ENCODE measurements around the gene ZNHIT2.

The ZNHIT2 gene

GRCh38 chr11:65095427-65095826 lies 22.1 kb downstream of the ZNHIT2 start:
- Mint-ChIP-seq H3K36me3 (ENCODE audit: insufficient read depth) (peaks cover 21% of the 10 kb centered on the region), H3K9me3 (no peaks in the 10 kb centered on the region), H3K4me3 (peak overlapping the region; percentile 77 to 85), H3K27ac (peak overlapping the region; percentile 89 to 92), H3K4me1 (ENCODE audit: low read depth in 2 of 2) (peaks cover 3 to 16% of the 10 kb centered on the region in 2 donors), H3K27me3 (no peaks in the 10 kb centered on the region)
- ATAC-seq (replicated peaks) (no peak), DNase-seq (no peak)

GRCh38 chr11:65090628-65091027 lies 26.9 kb downstream of the ZNHIT2 start:
- ATAC-seq (replicated peaks), result no peak
- Mint-ChIP-seq H3K9me3 (no peaks in the 10 kb centered on the region), H3K27me3 (no peaks in the 10 kb centered on the region), H3K4me1 (ENCODE audit: low read depth in 2 of 2) (peaks cover 3 to 4% of the 10 kb centered on the region in 2 donors), H3K27ac (no peak overlapping the region), H3K4me3 (no peak overlapping the region), H3K36me3 (ENCODE audit: insufficient read depth) (peaks cover 21% of the 10 kb centered on the region)
- DNase-seq, result no peak

- Mint-ChIP-seq H3K4me1 (ENCODE audit: low read depth in 2 of 2) (peaks cover 8 to 9% of the 10 kb centered on the region in 2 donors), H3K9me3 (no peaks in the 10 kb centered on the region), H3K36me3 (ENCODE audit: insufficient read depth) (peaks cover 30% of the 10 kb centered on the region), H3K4me3 (no peak overlapping the region), H3K27ac (no peak overlapping the region), H3K27me3 (no peaks in the 10 kb centered on the region)
- no peak for ATAC-seq (replicated peaks)
- DNase-seq, result no peak
Observed at GRCh38 chr11:65089621-65090020, 27.9 kb downstream of the ZNHIT2 start.

GRCh38 chr11:65087827-65088226 lies 29.7 kb downstream of the ZNHIT2 start:
- H3K9me3 Mint-ChIP-seq, result no peaks in the 10 kb centered on the region
- H3K4me1 Mint-ChIP-seq (ENCODE audit: low read depth in 2 of 2), result peaks cover 14 to 23% of the 10 kb centered on the region in 2 donors
- H3K27me3 Mint-ChIP-seq, result no peaks in the 10 kb centered on the region
- H3K4me3 Mint-ChIP-seq, result no peak overlapping the region
- peaks cover 48% of the 10 kb centered on the region for H3K36me3 Mint-ChIP-seq (ENCODE audit: insufficient read depth)
- ATAC-seq (replicated peaks), result no peak
- H3K27ac Mint-ChIP-seq, result peak overlapping the region in 1 of 2 donors; percentile 38
- DNase-seq, result no peak

GRCh38 chr11:65087216-65087615 lies 30.3 kb downstream of the ZNHIT2 start:
- Mint-ChIP-seq H3K4me3 (no peak overlapping the region), H3K27ac (no peak overlapping the region), H3K4me1 (ENCODE audit: low read depth in 2 of 2) (peaks cover 14 to 23% of the 10 kb centered on the region in 2 donors), H3K27me3 (no peaks in the 10 kb centered on the region), H3K9me3 (no peaks in the 10 kb centered on the region), H3K36me3 (ENCODE audit: insufficient read depth) (peaks cover 48% of the 10 kb centered on the region)
- DNase-seq (no peak), ATAC-seq (replicated peaks) (no peak)

GRCh38 chr11:65086809-65087208 lies 30.7 kb downstream of the ZNHIT2 start:
- H3K4me3 Mint-ChIP-seq, result no peak overlapping the region
- H3K27ac Mint-ChIP-seq, result no peak overlapping the region
- no peak for ATAC-seq (replicated peaks)
- H3K27me3 Mint-ChIP-seq, result no peaks in the 10 kb centered on the region
- H3K36me3 Mint-ChIP-seq (ENCODE audit: insufficient read depth), result peaks cover 48% of the 10 kb centered on the region
- DNase-seq, result no peak
- peaks cover 14 to 23% of the 10 kb centered on the region in 2 donors for H3K4me1 Mint-ChIP-seq (ENCODE audit: low read depth in 2 of 2)
- no peaks in the 10 kb centered on the region for H3K9me3 Mint-ChIP-seq

- peak overlapping the region; percentile 98 to 99 for H3K27ac Mint-ChIP-seq
- peaks cover 48% of the 10 kb centered on the region for H3K36me3 Mint-ChIP-seq (ENCODE audit: insufficient read depth)
- H3K27me3 Mint-ChIP-seq, result no peaks in the 10 kb centered on the region
- ATAC-seq (replicated peaks) (no peak), DNase-seq (no peak)
- H3K4me3 Mint-ChIP-seq, result peak overlapping the region; percentile 92 to 96
- H3K4me1 Mint-ChIP-seq (ENCODE audit: low read depth in 2 of 2), result peaks cover 14 to 23% of the 10 kb centered on the region in 2 donors
- H3K9me3 Mint-ChIP-seq, result no peaks in the 10 kb centered on the region
Observed at GRCh38 chr11:65085446-65085845, 32.1 kb downstream of the ZNHIT2 start.

- ATAC-seq (replicated peaks) (no peak), DNase-seq (no peak)
- Mint-ChIP-seq H3K27ac (peak overlapping the region; percentile 98 to 99), H3K4me1 (ENCODE audit: low read depth in 2 of 2) (peaks cover 14 to 23% of the 10 kb centered on the region in 2 donors), H3K27me3 (no peaks in the 10 kb centered on the region), H3K9me3 (no peaks in the 10 kb centered on the region), H3K36me3 (ENCODE audit: insufficient read depth) (peaks cover 45% of the 10 kb centered on the region), H3K4me3 (peak overlapping the region; percentile 92 to 96)
Observed at GRCh38 chr11:65084598-65085375, 32.7 kb downstream of the ZNHIT2 start.

- ATAC-seq (replicated peaks), result peak; percentile 94
- H3K4me1 Mint-ChIP-seq (ENCODE audit: low read depth in 2 of 2), result peaks cover 14 to 23% of the 10 kb centered on the region in 2 donors
- H3K27me3 Mint-ChIP-seq, result no peaks in the 10 kb centered on the region
- peak; percentile 96 to 98 (median 97) for DNase-seq
- peaks cover 45% of the 10 kb centered on the region for H3K36me3 Mint-ChIP-seq (ENCODE audit: insufficient read depth)
- H3K4me3 Mint-ChIP-seq, result peak within 1 kb of the TSS; percentile 92 to 96
- no peaks in the 10 kb centered on the region for H3K9me3 Mint-ChIP-seq
- H3K27ac Mint-ChIP-seq, result peak within 1 kb of the TSS; percentile 98 to 99
Observed at GRCh38 chr11:65083834-65084597, 33.5 kb downstream of the ZNHIT2 start, which contains the start of the genes CDCA5 and ZFPL1. TSS of gene CDCA5 (minus strand) at chr11:65084040. CDS start at chr11:65083978, 62 bp downstream. TSS of gene ZFPL1 (plus strand) at chr11:65084222. CDS start at chr11:65084699, 477 bp downstream.

- no peaks in the 10 kb centered on the region for H3K27me3 Mint-ChIP-seq
- no peaks in the 10 kb centered on the region for H3K9me3 Mint-ChIP-seq
- no peak for ATAC-seq (replicated peaks)
- peaks cover 14 to 23% of the 10 kb centered on the region in 2 donors for H3K4me1 Mint-ChIP-seq (ENCODE audit: low read depth in 2 of 2)
- peak overlapping the region; percentile 98 to 99 for H3K27ac Mint-ChIP-seq
- H3K36me3 Mint-ChIP-seq (ENCODE audit: insufficient read depth), result peaks cover 42% of the 10 kb centered on the region
- H3K4me3 Mint-ChIP-seq, result peak overlapping the region; percentile 92 to 96
- no peak for DNase-seq
Observed at GRCh38 chr11:65083134-65083833, 34.2 kb downstream of the ZNHIT2 start.

- peaks cover 0 to 13% of the 10 kb centered on the region in 2 donors for H3K4me1 Mint-ChIP-seq (ENCODE audit: low read depth in 2 of 2)
- H3K36me3 Mint-ChIP-seq (ENCODE audit: insufficient read depth), result peaks cover 11% of the 10 kb centered on the region
- DNase-seq (no peak), ATAC-seq (replicated peaks) (no peak)
- no peaks in the 10 kb centered on the region for H3K27me3 Mint-ChIP-seq
- peak overlapping the region in 1 of 2 donors; percentile 35 for H3K27ac Mint-ChIP-seq
- H3K9me3 Mint-ChIP-seq, result no peaks in the 10 kb centered on the region
- no peak overlapping the region for H3K4me3 Mint-ChIP-seq
Observed at GRCh38 chr11:65078786-65079342, 38.6 kb downstream of the ZNHIT2 start.

- H3K36me3 Mint-ChIP-seq (ENCODE audit: insufficient read depth), result peaks cover 4% of the 10 kb centered on the region
- DNase-seq (peak; percentile 59 to 68 (median 65)), ATAC-seq (replicated peaks) (peak; percentile 97)
- no peaks in the 10 kb centered on the region for H3K27me3 Mint-ChIP-seq
- no peak overlapping the region for H3K4me3 Mint-ChIP-seq
- H3K4me1 Mint-ChIP-seq (ENCODE audit: low read depth in 2 of 2), result peaks cover 0 to 6% of the 10 kb centered on the region in 2 donors
- H3K9me3 Mint-ChIP-seq, result no peaks in the 10 kb centered on the region
- peak overlapping the region in 1 of 2 donors; percentile 35 for H3K27ac Mint-ChIP-seq
Observed at GRCh38 chr11:65078151-65078550, 39.4 kb downstream of the ZNHIT2 start.

- no peak for ATAC-seq (replicated peaks)
- Mint-ChIP-seq H3K27me3 (no peaks in the 10 kb centered on the region), H3K27ac (no peak overlapping the region), H3K4me3 (no peak overlapping the region), H3K9me3 (no peaks in the 10 kb centered on the region), H3K36me3 (ENCODE audit: insufficient read depth) (no peaks in the 10 kb centered on the region), H3K4me1 (ENCODE audit: low read depth in 2 of 2) (peaks cover 0 to 6% of the 10 kb centered on the region in 2 donors)
- no peak for DNase-seq
Observed at GRCh38 chr11:65077451-65077850, 40.0 kb downstream of the ZNHIT2 start.

Data from effector memory CD8-positive, alpha-beta T cell (primary cell).